Stimulated activated CD8-positive, alpha-beta memory T cell treated with anti-CD3 and anti-CD28 coated beads, Interleukin-4, amount 100 ng/mL, for 48 hours (primary cell): ENCODE data around the gene TEX264.
"Not testable (repeated sequence)": the region's sequence is repeated elsewhere in the genome, so short reads cannot be mapped to it uniquely, and the experiment has no call there.

ENCODE experiments used
- DNase-seq: peaks from one replicate; pipeline ENCODE4 v3.0.0-alpha.2; 2020

The TEX264 gene

GRCh38 chr3:51717947-51718346 is 46.9 kb downstream of the TEX264 start:
- DNase-seq, result no peak

- peak; percentile 85 for DNase-seq
These were observed 47.7 kb downstream of the TEX264 start for GRCh38 chr3:51718547-51719409.

GRCh38 chr3:51719410-51720025 is 48.5 kb downstream of the TEX264 start:
- DNase-seq, result no peak

- no peak for DNase-seq
These were observed 49.4 kb downstream of the TEX264 start for GRCh38 chr3:51720292-51721061.

- DNase-seq, result no peak
These were observed 50.2 kb downstream of the TEX264 start for GRCh38 chr3:51721062-51721745.

GRCh38 chr3:51722362-51722761 is 51.3 kb downstream of the TEX264 start:
- DNase-seq, result no peak

GRCh38 chr3:51727500-51727899 is 56.4 kb downstream of the TEX264 start:
- DNase-seq, result no peak

GRCh38 chr3:51729042-51729633 is 58.1 kb downstream of the TEX264 start:
- DNase-seq, result no peak

GRCh38 chr3:51733859-51734571 is 63.0 kb downstream of the TEX264 start:
- no peak for DNase-seq

- no peak for DNase-seq
These were observed 63.5 kb downstream of the TEX264 start for GRCh38 chr3:51734572-51734907.

- DNase-seq, result no peak
These were observed 64.0 kb downstream of the TEX264 start for GRCh38 chr3:51735039-51735438.

- DNase-seq, result no peak
These were observed 64.9 kb downstream of the TEX264 start for GRCh38 chr3:51735950-51736349.

- DNase-seq, result no peak
These were observed 68.1 kb downstream of the TEX264 start for GRCh38 chr3:51739110-51739509.

GRCh38 chr3:51742320-51742719 is 71.3 kb downstream of the TEX264 start:
- DNase-seq, result not testable (repeated sequence)

- not testable (repeated sequence) for DNase-seq
These were observed 71.9 kb downstream of the TEX264 start for GRCh38 chr3:51742978-51743377.

- no peak for DNase-seq
These were observed 76.8 kb downstream of the TEX264 start for GRCh38 chr3:51747840-51748239.

- no peak for DNase-seq
These were observed 77.3 kb downstream of the TEX264 start for GRCh38 chr3:51748327-51748726.

GRCh38 chr3:51750878-51751277 is 79.8 kb downstream of the TEX264 start:
- no peak for DNase-seq

- DNase-seq, result no peak
These were observed 80.2 kb downstream of the TEX264 start for GRCh38 chr3:51751287-51751686.
